Esophagus muscularis mucosa (tissue), 4 donors: ENCODE results near the gene CPB1. TPM values are rescaled to one million over a fixed set of nuclear protein-coding genes. Genes with fewer than 3 reads are reported as not detected.
A peak's percentile ranks its signal among the peaks of the same experiment; 100 is the strongest.

Experiments used
- DNase-seq: peaks from one replicate; pipeline ENCODE4 v3.0.0-alpha.2; 2017; ENCODE audit errors: extremely low spot score
- H3K27ac ChIP-seq, 4 donors: fragments of 200-600 bp; sonication (generic); replicated peaks in 1 of 4; 1 replicate in 3 of 4; 2 replicates in 1 of 4; pipeline ENCODE4 v1.5.1; 2016 to 2019; ENCODE audit warnings: mild to moderate bottlenecking in 1 of 4
- H3K27me3 ChIP-seq, 4 donors: fragments of 200-600 bp; sonication (generic); one replicate each; pipeline versions ENCODE4 v1.5.1 to v1.6.0; 2016 to 2019
- H3K36me3 ChIP-seq, 4 donors: fragments of 200-600 bp; sonication (generic); one replicate each; pipeline ENCODE4 v1.5.1; 2016 to 2019
- H3K4me1 ChIP-seq, 4 donors: fragments of 200-600 bp; sonication (generic); one replicate each; pipeline ENCODE4 v1.5.1; 2016 to 2019
- H3K4me3 ChIP-seq, 4 donors: fragments of 200-600 bp; sonication (generic); 1 replicate in 2 of 4; 2 replicates in 2 of 4; pipeline ENCODE4 v1.5.1; 2016 to 2019; ENCODE audit warnings: mild to moderate bottlenecking in 4 of 4, moderate library complexity in 1 of 4
- H3K9me3 ChIP-seq, 4 donors: fragments of 200-600 bp; sonication (generic); 1 replicate in 3 of 4; 2 replicates in 1 of 4; pipeline ENCODE4 v1.5.1; 2016 to 2019
- CTCF ChIP-seq, 3 experiments: fragments of 200-600 bp in 2 of 3; fragments of 450-650 bp in 1 of 3; sonication (generic) in 2 of 3; IDR thresholded peaks; one replicate each; pipeline ENCODE4 v1.5.1; 2017 to 2019; ENCODE audit warnings: antibody characterized with exemption in 3 of 3, mild to moderate bottlenecking in 2 of 3, moderate library complexity in 1 of 3
- EP300 ChIP-seq: sonication (generic); formaldehyde crosslinking; IDR thresholded peaks from one replicate; pipeline ENCODE4 v1.6.1; 2017; ENCODE audit warnings: antibody characterized with exemption
- POLR2A ChIP-seq: fragments of 450-650 bp; IDR thresholded peaks from one replicate; pipeline ENCODE4 v1.6.1; 2017; ENCODE audit warnings: antibody characterized with exemption, moderate library complexity, mild to moderate bottlenecking, low read depth
- POLR2AphosphoS5 ChIP-seq, 2 donors: sonication (generic); formaldehyde crosslinking; IDR thresholded peaks; one replicate each; pipeline ENCODE4 v1.6.1; 2017; ENCODE audit warnings: antibody characterized with exemption in 2 of 2
- WGBS: methylation state at CpG from one replicate; pipeline ENCODE4 v1.1.5; 2018; 5-methylcytosine and 5-hydroxymethylcytosine counted together
- intact Hi-C: fragments of 100-400 bp; cut with DNase I; formaldehyde crosslinking; loops from one replicate; pipeline ENCODE4 v1.15.1; 2023
- total RNA-seq, 4 donors: library from RNA; depleted of rRNA; stranded (reverse); fragments of >200 nt; gene quantifications; one replicate each; pipeline versions ENCODE4 v1.1.0 to v1.2.1, GENCODE V29; 2016

Gene CPB1
- total RNA-seq, 4 donors from 2014 or later, result 0.46 TPM; not detected in 3

GRCh38 chr3:148790370-148790769 is 37.2 kb upstream of the CPB1 start:
- Histone ChIP-seq H3K4me1 (peaks cover 0 to 9% (median 4%) of the 10 kb centered on the region in 4 donors), H3K27me3 (no peaks in the 10 kb centered on the region), H3K27ac (peak overlapping the region in 1 of 4 donors; percentile 2), H3K9me3 (peaks cover 0 to 7% (median 0%) of the 10 kb centered on the region in 4 donors), H3K4me3 (no peak overlapping the region), H3K36me3 (no peaks in the 10 kb centered on the region)
- TF ChIP-seq CTCF (IDR thresholded peaks at IDR 0.05) (no peak), POLR2AphosphoS5 (IDR thresholded peaks at IDR 0.05) (no peak), EP300 (no peak), POLR2A (no peak)
- intact Hi-C loops, result no loop called here
- no peak for DNase-seq
- WGBS, result 69% methylated on average over 2 of the region's 2 CpGs

- H3K4me3 ChIP-seq, result no peak overlapping the region
- intact Hi-C loops, result no loop called here
- H3K36me3 ChIP-seq, result no peaks in the 10 kb centered on the region
- WGBS, result 62% methylated on average over 6 of the region's 6 CpGs
- H3K27me3 ChIP-seq, result no peaks in the 10 kb centered on the region
- TF ChIP-seq CTCF (IDR thresholded peaks at IDR 0.05) (no peak), POLR2AphosphoS5 (IDR thresholded peaks at IDR 0.05) (no peak), POLR2A (no peak), EP300 (no peak)
- peaks cover 0 to 5% (median 0%) of the 10 kb centered on the region in 4 donors for H3K9me3 ChIP-seq
- peak overlapping the region in 3 of 4 donors; percentile 2 to 24 (median 2) for H3K27ac ChIP-seq
- no peak for DNase-seq
- H3K4me1 ChIP-seq, result peaks cover 0 to 9% (median 4%) of the 10 kb centered on the region in 4 donors
Observed at GRCh38 chr3:148790851-148791735, 36.5 kb upstream of the CPB1 start.

- WGBS, result 97% methylated on average over 1 of the region's 1 CpG
- H3K27me3 ChIP-seq, result no peaks in the 10 kb centered on the region
- no peak for DNase-seq
- no peak overlapping the region for H3K4me3 ChIP-seq
- H3K4me1 ChIP-seq, result peaks cover 0 to 9% (median 4%) of the 10 kb centered on the region in 4 donors
- TF ChIP-seq EP300 (no peak), CTCF (IDR thresholded peaks at IDR 0.05) (no peak), POLR2A (no peak), POLR2AphosphoS5 (IDR thresholded peaks at IDR 0.05) (no peak)
- no peaks in the 10 kb centered on the region for H3K36me3 ChIP-seq
- H3K27ac ChIP-seq, result peak overlapping the region in 1 of 4 donors; percentile 24
- H3K9me3 ChIP-seq, result no peaks in the 10 kb centered on the region
- intact Hi-C loops, result no loop called here
Observed at GRCh38 chr3:148791920-148792319, 35.7 kb upstream of the CPB1 start.

- DNase-seq, result no peak
- Histone ChIP-seq H3K36me3 (no peaks in the 10 kb centered on the region), H3K27me3 (no peaks in the 10 kb centered on the region), H3K4me3 (no peak overlapping the region), H3K4me1 (peaks cover 0 to 9% (median 4%) of the 10 kb centered on the region in 4 donors), H3K27ac (no peak overlapping the region), H3K9me3 (no peaks in the 10 kb centered on the region)
- WGBS, result 82% methylated on average over 1 of the region's 1 CpG
- intact Hi-C loops, result no loop called here
- TF ChIP-seq CTCF (IDR thresholded peaks at IDR 0.05), result no peak
- TF ChIP-seq POLR2AphosphoS5 (IDR thresholded peaks at IDR 0.05), result no peak
- no peak for TF ChIP-seq EP300
- no peak for TF ChIP-seq POLR2A
Observed at GRCh38 chr3:148792516-148792915, 35.1 kb upstream of the CPB1 start.
